Measurements from ENCODE around the gene CCDC196.
"Not testable (repeated sequence)": the region's sequence is repeated elsewhere in the genome, so short reads cannot be mapped to it uniquely, and the experiment has no call there.

CCDC196 gene

DNA sequence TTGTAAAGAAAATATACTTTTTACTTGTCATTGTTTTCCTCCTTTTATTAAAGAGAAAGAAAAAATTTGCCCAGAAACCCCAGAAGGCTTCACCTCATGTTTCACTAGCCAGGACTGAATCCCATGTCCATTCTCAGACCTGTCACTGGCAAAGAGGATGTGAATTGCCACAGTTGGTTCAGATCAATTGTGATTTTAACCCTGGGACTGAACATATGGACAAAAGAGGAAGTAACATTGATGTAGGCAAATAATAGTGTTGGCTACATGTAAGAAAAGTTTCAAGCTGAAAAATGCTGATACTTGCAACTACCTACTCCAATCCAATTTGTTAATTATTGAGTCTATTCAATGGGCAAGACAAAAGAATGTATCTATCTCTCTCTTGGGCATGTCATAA, 8.6 kb upstream of the CCDC196 start:
- ATAC-seq (ENCODE audit: low read depth) (no peak), DNase-seq (ENCODE audit: low spot score in 2 of 2) (no peak)
- Mint-ChIP-seq H3K36me3 (peaks cover 6% of the 10 kb centered on the region), H3K27ac (no peak overlapping the region), H3K9me3 (no peaks in the 10 kb centered on the region), H3K4me3 (no peak overlapping the region), H3K27me3 (no peaks in the 10 kb centered on the region), H3K4me1 (peaks cover 3% of the 10 kb centered on the region)

DNA sequence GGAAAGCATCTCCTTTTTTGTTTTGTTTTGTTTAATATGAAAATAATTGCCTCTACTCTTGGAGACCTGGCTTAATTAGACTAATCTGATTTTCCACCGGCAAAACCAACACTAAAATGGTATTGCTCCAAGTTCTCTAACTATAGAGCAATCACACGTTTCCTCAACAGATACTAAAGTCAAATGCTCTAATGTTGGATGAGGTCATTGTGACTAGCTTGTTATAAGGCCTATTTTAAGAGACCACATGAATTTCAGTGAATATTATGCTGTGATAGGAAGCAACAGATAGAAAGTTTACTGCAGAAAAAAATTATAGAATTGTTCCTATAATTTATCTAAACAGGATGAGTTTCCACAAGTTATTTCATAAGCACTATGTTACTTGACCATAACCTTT, 3.3 kb upstream of the CCDC196 start:
- ATAC-seq (ENCODE audit: low read depth), result no peak

GRCh38 chr14:66483322-66483721, 2.8 kb upstream of the CCDC196 start:
- Mint-ChIP-seq H3K27ac (no peak overlapping the region), H3K4me3 (no peak overlapping the region), H3K9me3 (no peaks in the 10 kb centered on the region), H3K36me3 (peaks cover 2% of the 10 kb centered on the region), H3K27me3 (no peaks in the 10 kb centered on the region), H3K4me1 (no peaks in the 10 kb centered on the region)
- DNase-seq (ENCODE audit: low spot score in 2 of 2), result no peak
- no peak for ATAC-seq (ENCODE audit: low read depth)

More for the DNA sequence above, 3.3 kb upstream of the CCDC196 start:
- Mint-ChIP-seq H3K9me3 (no peaks in the 10 kb centered on the region), H3K4me1 (no peaks in the 10 kb centered on the region), H3K27me3 (no peaks in the 10 kb centered on the region), H3K27ac (no peak overlapping the region), H3K36me3 (peaks cover 2% of the 10 kb centered on the region), H3K4me3 (no peak overlapping the region)
- no peak for DNase-seq (ENCODE audit: low spot score in 2 of 2)

DNA sequence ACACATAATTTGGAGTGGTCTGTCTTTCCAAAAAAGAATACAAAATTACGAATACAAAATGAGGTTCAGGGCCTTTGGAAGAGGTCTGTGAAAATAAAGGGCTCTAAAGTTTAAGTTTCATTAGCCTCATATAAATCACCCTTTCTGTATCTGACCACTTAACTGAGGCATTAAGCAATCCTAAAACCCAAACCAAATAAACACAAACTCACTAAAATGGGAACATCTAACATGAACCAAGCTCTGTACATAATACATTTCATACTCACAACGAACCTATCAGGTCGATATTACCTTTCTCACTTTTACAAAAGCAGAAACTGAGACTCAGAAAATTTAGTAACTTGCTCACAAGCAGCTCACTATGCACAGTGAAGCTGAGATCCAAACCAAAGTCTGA, 1.1 kb upstream of the CCDC196 start:
- DNase-seq (ENCODE audit: low spot score in 2 of 2) (no peak), ATAC-seq (ENCODE audit: low read depth) (no peak)
- Mint-ChIP-seq H3K9me3 (no peaks in the 10 kb centered on the region), H3K27ac (no peak overlapping the region), H3K4me1 (no peaks in the 10 kb centered on the region), H3K36me3 (peaks cover 2% of the 10 kb centered on the region), H3K27me3 (no peaks in the 10 kb centered on the region), H3K4me3 (no peak overlapping the region)

- Mint-ChIP-seq H3K9me3 (no peaks in the 10 kb centered on the region), H3K36me3 (peaks cover 2% of the 10 kb centered on the region), H3K4me1 (no peaks in the 10 kb centered on the region), H3K27me3 (no peaks in the 10 kb centered on the region), H3K27ac (no peak overlapping the region), H3K4me3 (no peak overlapping the region)
- ATAC-seq (ENCODE audit: low read depth), result no peak
- no peak for DNase-seq (ENCODE audit: low spot score in 2 of 2)
Measured at GRCh38 chr14:66487164-66487563, 993 bp downstream of the CCDC196 start.

DNA sequence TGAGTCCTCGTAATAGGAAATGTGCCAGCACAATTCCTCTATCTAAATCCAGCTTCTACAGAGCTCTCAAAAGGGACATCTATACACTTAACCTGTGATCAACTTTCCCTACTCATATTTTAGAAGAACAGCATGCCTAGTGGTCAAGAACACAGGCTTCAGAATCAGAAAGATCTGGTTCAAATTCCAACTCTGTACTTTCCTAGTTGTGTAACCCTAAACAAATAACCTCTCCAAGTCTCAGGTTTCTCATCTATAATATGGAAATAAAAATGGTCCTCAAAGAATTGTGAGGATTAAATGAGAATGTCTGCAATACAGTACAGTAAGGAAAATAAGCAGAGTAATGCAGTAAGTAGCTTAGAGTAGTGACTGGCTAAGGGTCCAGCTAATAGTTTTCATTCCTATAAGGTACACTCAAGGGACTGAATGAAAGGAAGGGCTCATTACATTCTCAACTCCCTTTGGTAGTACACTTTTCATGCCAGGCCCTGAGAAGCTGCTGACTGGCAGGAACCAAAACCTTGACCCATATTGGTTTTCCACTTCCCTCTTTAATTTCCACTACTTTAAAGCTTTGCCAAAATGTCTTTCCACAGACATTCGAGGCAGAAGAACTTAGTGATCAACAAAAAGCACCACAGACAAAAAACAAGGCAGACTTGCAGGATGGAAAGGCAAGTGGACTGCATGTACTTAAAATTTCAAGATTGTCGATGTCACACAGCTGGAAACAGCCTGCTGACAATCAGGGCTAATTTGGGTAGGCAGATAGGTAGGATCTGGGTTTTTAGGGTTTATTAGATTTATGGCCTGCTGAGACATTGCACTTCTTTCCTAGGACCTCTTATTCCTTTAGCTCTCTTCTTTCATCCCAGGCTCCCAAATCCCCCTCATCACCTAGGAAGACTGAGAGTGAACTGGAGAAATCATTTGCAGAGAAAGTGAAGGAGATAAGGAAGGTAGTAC, 4.3 kb downstream of the CCDC196 start:
- Mint-ChIP-seq H3K36me3 (no peaks in the 10 kb centered on the region), H3K9me3 (no peaks in the 10 kb centered on the region), H3K4me3 (no peak overlapping the region), H3K27me3 (no peaks in the 10 kb centered on the region), H3K27ac (no peak overlapping the region), H3K4me1 (peaks cover under 1% of the 10 kb centered on the region)
- ATAC-seq (ENCODE audit: low read depth), result no peak
- DNase-seq (ENCODE audit: low spot score in 2 of 2), result no peak

DNA sequence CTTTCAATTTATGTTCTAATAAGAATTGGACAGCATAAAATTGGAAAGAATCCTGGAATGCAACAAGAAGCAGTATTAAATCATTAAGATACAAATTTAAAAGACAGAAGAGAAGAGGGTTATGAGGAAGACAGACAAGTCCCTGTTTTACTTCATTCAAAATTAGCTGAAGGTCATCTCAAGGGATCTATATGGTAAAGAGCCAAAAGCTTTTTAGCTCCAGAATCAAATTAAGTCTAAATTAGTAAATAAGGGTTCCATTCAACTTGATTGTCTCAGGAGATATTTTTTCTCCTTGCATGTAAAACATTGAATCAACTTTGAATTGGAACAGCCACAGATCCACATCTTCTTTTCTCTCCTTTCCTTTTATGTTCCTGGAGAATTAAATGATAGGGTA, 7.6 kb downstream of the CCDC196 start:
- H3K27ac Mint-ChIP-seq, result no peak overlapping the region
- H3K4me3 Mint-ChIP-seq, result no peak overlapping the region
- no peaks in the 10 kb centered on the region for H3K36me3 Mint-ChIP-seq
- no peak for DNase-seq (ENCODE audit: low spot score in 2 of 2)
- no peaks in the 10 kb centered on the region for H3K27me3 Mint-ChIP-seq
- H3K4me1 Mint-ChIP-seq, result peaks cover 8% of the 10 kb centered on the region
- ATAC-seq (ENCODE audit: low read depth), result no peak
- H3K9me3 Mint-ChIP-seq, result no peaks in the 10 kb centered on the region

DNA sequence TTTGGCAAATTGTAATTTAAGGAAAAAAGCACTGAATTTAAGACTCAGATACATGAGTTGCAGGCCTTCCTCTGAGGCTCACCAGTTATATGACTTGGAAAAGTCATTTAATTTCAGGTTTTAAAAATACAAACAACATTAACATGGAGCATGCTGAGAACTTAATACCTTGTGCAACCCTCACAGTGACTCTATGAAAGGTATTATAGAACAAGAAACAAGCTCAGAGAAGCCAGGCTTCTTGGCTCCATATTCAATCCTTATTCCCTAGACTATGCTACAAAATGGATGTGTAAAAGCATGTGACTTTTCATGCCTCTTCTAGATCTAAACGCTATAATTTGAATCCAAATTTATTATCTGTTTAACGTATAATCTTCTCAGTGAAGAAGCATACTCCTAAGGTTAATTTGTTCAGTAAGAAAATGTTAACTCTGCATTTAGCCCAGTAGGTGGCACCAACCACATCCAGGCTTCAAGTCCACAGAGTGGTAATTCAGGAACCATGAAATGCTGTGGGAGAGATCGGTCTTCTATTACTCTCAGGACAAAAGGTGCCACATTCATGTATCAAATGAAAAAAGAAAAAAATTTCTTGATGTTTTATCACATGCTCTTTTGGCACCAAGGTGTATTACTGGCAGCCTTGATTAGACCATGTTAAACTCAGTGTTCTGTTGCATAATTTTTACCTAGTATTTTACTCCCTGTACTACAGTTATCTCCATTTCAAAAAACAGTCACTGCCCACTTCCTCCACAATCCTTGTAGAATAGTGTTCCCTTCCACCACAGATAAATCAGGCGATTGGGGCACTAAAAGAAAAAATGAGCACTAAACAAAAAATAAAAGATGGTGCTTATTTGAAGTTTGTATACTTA, 9.3 kb downstream of the CCDC196 start:
- no peaks in the 10 kb centered on the region for H3K36me3 Mint-ChIP-seq
- H3K4me3 Mint-ChIP-seq, result no peak overlapping the region
- DNase-seq (ENCODE audit: low spot score in 2 of 2) (peak; percentile 10 to 17), ATAC-seq (ENCODE audit: low read depth) (peak; percentile 72)
- H3K4me1 Mint-ChIP-seq, result peaks cover 8% of the 10 kb centered on the region
- no peaks in the 10 kb centered on the region for H3K27me3 Mint-ChIP-seq
- no peaks in the 10 kb centered on the region for H3K9me3 Mint-ChIP-seq
- H3K27ac Mint-ChIP-seq, result no peak overlapping the region

DNA sequence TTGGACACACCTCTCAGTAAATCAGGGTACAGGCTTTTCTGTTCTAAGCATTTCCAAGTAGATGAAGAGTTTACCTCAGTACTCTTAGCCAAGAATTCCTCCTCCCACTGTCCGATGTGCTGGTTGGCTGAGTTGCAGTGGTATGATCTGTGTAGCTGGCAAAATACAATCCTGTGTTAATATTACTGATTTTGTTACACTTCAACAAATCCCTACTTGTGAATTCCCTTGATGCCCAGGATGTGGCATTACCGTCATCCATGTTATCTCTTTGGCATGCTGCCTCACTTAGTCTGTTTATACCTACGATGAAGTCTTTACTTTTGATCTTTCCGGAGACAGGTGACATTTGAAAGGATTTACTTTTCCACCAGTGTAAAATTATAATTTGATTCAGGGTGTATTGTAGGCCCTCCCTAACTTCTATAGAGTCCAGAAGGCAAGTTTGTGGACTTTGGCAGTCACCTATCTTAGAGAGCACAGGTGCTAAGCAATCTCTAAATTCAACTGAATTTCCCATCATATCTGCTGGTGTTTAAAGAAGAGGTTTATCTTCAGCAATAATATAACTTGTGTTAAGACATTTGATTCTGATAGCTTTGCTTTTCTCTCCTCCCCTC, 10.1 kb downstream of the CCDC196 start:
- Mint-ChIP-seq H3K36me3 (no peaks in the 10 kb centered on the region), H3K27ac (no peak overlapping the region), H3K9me3 (no peaks in the 10 kb centered on the region), H3K4me3 (no peak overlapping the region), H3K4me1 (peaks cover 8% of the 10 kb centered on the region), H3K27me3 (no peaks in the 10 kb centered on the region)
- ATAC-seq (ENCODE audit: low read depth), result no peak
- no peak for DNase-seq (ENCODE audit: low spot score in 2 of 2)

- DNase-seq (ENCODE audit: low spot score in 2 of 2) (no peak), ATAC-seq (ENCODE audit: low read depth) (no peak)
- Mint-ChIP-seq H3K4me3 (no peak overlapping the region), H3K36me3 (no peaks in the 10 kb centered on the region), H3K27me3 (no peaks in the 10 kb centered on the region), H3K4me1 (peaks cover 8% of the 10 kb centered on the region), H3K27ac (no peak overlapping the region), H3K9me3 (no peaks in the 10 kb centered on the region)
Measured at GRCh38 chr14:66496911-66497310, 10.7 kb downstream of the CCDC196 start.

- no peak for ATAC-seq (ENCODE audit: low read depth)
- Mint-ChIP-seq H3K4me3 (no peak overlapping the region), H3K27me3 (no peaks in the 10 kb centered on the region), H3K27ac (no peak overlapping the region), H3K4me1 (peaks cover 10% of the 10 kb centered on the region), H3K36me3 (peaks cover 1% of the 10 kb centered on the region), H3K9me3 (no peaks in the 10 kb centered on the region)
- DNase-seq (ENCODE audit: low spot score in 2 of 2), result no peak
Measured at GRCh38 chr14:66498311-66498710, 12.1 kb downstream of the CCDC196 start.

GRCh38 chr14:66501592-66501991, 15.4 kb downstream of the CCDC196 start:
- H3K9me3 Mint-ChIP-seq, result no peaks in the 10 kb centered on the region
- ATAC-seq (ENCODE audit: low read depth) (no peak), DNase-seq (ENCODE audit: low spot score in 2 of 2) (no peak)
- no peaks in the 10 kb centered on the region for H3K27me3 Mint-ChIP-seq
- H3K4me1 Mint-ChIP-seq, result peaks cover 7% of the 10 kb centered on the region
- H3K36me3 Mint-ChIP-seq, result peaks cover 1% of the 10 kb centered on the region
- H3K4me3 Mint-ChIP-seq, result no peak overlapping the region
- no peak overlapping the region for H3K27ac Mint-ChIP-seq

DNA sequence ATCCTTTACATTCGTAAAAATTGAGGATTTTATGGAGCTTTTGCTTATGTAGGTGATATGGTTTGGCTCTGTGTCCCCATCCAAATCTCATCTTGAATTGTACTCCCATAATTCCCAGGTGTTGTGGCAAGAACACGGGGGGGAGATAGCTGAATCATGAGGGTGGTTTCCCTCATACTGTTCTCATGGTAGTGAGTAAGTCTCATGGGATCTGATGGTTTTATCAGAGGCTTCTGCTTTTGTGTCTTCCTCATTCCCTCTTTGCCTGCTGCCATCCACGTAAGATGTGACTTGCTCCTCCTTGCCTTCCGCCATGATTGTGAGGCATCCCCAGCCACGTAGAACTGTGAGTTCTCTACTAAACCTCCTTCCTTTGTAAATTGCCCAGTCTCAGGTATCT, 16.7 kb downstream of the CCDC196 start:
- not testable (repeated sequence) for H3K27me3 Mint-ChIP-seq; H3K4me3 Mint-ChIP-seq; H3K36me3 Mint-ChIP-seq; ATAC-seq (ENCODE audit: low read depth); H3K27ac Mint-ChIP-seq; DNase-seq (ENCODE audit: low spot score in 2 of 2); H3K9me3 Mint-ChIP-seq; H3K4me1 Mint-ChIP-seq

DNA sequence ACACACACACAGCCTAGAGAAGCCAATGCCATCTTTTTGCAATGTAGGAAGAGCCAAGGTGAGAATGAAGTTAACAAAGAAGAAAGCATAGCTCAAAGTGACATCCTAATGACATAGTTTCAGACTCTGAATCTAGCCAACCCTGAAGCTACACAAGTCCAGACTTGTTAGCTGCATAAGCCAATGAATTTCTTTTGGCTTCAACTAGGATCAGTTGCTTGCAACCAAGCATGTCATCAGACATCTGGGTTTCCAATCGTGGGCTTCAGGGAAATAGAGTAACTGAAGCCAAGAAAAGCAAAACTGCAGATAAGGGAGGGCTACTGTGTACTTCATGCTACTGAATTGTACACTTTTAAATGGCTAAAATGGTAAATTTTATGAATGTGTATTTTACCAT, 17.4 kb downstream of the CCDC196 start:
- peaks cover 1% of the 10 kb centered on the region for H3K36me3 Mint-ChIP-seq
- no peaks in the 10 kb centered on the region for H3K27me3 Mint-ChIP-seq

More for the DNA sequence above, 17.4 kb downstream of the CCDC196 start:
- no peak overlapping the region for H3K4me3 Mint-ChIP-seq
- H3K4me1 Mint-ChIP-seq, result peaks cover 2% of the 10 kb centered on the region
- H3K9me3 Mint-ChIP-seq, result no peaks in the 10 kb centered on the region
- DNase-seq (ENCODE audit: low spot score in 2 of 2) (no peak), ATAC-seq (ENCODE audit: low read depth) (no peak)
- H3K27ac Mint-ChIP-seq, result no peak overlapping the region
